Prostate gland (tissue), 2 donors: ENCODE results near the gene AFF4. TPM values are rescaled to one million over a fixed set of nuclear protein-coding genes. Genes with fewer than 3 reads are reported as not detected.

ENCODE experiments used
- DNase-seq: peaks from one replicate; pipeline ENCODE4 v3.0.0-alpha.2; 2019; ENCODE audit warnings: low spot score
- H3K27ac ChIP-seq, 2 donors: fragments of 200-600 bp; sonication (generic); 2 replicates each; pipeline ENCODE4 v1.5.1; 2017 to 2019
- H3K27me3 ChIP-seq: fragments of 200-600 bp; sonication (generic); replicated peaks from 2 replicates; pipeline ENCODE4 v1.5.1; 2019; ENCODE audit not compliant: insufficient read depth
- H3K36me3 ChIP-seq, 2 donors: fragments of 200-600 bp; sonication (generic); 1 replicate in 1 of 2; 2 replicates in 1 of 2; pipeline versions ENCODE4 v1.5.1 to v1.8.1; 2017 to 2019
- H3K4me1 ChIP-seq: fragments of 200-600 bp; sonication (generic); replicated peaks from 2 replicates; pipeline ENCODE4 v1.5.1; 2019
- H3K4me3 ChIP-seq, 2 donors: fragments of 200-600 bp; sonication (generic); 2 replicates each; pipeline ENCODE4 v1.5.1; 2017 to 2019
- H3K9me3 ChIP-seq: fragments of 200-600 bp; sonication (generic); 2 replicates; pipeline ENCODE4 v1.5.1; 2017
- POLR2A ChIP-seq: fragments of 450-650 bp; IDR thresholded peaks from one replicate; pipeline ENCODE4 v1.6.1; 2016; ENCODE audit warnings: antibody characterized with exemption, mild to moderate bottlenecking
- POLR2AphosphoS5 ChIP-seq: sonication (generic); formaldehyde crosslinking; IDR thresholded peaks from one replicate; pipeline ENCODE4 v1.6.1; 2017; ENCODE audit warnings: antibody characterized with exemption
- WGBS: methylation state at CpG from one replicate; pipeline ENCODE4 v1.1.5; 2018; 5-methylcytosine and 5-hydroxymethylcytosine counted together
- intact Hi-C: fragments of 100-400 bp; cut with DNase I; formaldehyde crosslinking; loops from one replicate; pipeline ENCODE4 v1.14.2; 2022
- total RNA-seq, 2 donors: library from RNA; depleted of rRNA; stranded (reverse); fragments of >200 nt; gene quantifications; one replicate each; pipeline ENCODE4 v1.1.0, GENCODE V29; 2016
- TF ChIP-seq, protein P1 (sequence below), 4 experiments: fragments of 200-600 bp in 2 of 4; fragments of 450-650 bp in 2 of 4; sonication (generic) in 2 of 4; IDR thresholded peaks; 1 replicate in 3 of 4; 2 replicates in 1 of 4; pipeline ENCODE4 v1.5.1; 2016 to 2019; ENCODE audit warnings: antibody characterized with exemption in 4 of 4, mild to moderate bottlenecking in 2 of 4, moderate library complexity in 2 of 4

The AFF4 gene
- total RNA-seq, 2 donors from 2014 or later, result 57.2 to 105 TPM

DNA sequence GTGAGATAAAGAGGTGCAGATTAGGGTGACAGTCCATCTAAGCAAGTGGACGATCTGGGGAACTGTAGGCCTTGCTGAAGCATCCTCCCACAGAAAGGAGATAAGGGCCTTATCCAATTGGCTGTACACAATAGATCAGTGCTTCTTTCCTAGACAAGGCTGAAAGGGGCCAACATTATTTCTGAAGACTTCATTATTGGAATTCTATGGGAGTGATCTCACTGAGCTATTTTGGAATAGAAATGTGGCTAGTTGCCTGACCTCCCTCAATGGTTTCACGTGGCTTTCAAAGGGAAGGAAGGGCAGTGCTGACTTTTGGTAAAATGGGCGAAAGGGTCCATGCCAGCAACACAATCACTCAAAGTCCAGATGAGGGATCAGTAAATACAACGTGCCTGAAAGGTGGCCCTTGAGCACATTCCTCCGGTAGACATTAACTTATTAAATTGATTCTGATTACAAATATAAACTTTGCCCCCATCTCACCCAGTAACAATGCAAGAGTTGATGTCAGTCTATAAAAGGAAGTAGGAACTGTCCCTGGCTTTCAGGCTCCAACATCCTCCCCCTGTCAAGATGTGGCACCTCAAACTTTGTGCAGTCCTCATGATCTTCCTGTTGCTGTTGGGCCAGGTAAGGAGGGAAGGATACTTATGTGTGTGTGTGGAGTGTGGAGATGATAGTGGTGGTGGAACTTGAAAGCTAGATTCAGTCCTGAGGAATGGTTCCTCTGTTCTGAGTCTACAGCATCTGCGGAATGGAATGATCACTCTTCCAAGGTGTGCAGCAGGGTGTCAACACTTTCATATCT, 90.1 kb downstream of the AFF4 start, which contains the start of gene LEAP2:
Gene LEAP2 (plus strand): TSS at position 550 of the 811 bp plus-strand sequence. CDS start 27 bp downstream, at position 577.
- 76% methylated on average over 6 of the region's 6 CpGs for WGBS
- intact Hi-C loops, result no loop called here
- TF ChIP-seq POLR2AphosphoS5 (no peak), POLR2A (no peak)
- TF ChIP-seq, protein P1, sequence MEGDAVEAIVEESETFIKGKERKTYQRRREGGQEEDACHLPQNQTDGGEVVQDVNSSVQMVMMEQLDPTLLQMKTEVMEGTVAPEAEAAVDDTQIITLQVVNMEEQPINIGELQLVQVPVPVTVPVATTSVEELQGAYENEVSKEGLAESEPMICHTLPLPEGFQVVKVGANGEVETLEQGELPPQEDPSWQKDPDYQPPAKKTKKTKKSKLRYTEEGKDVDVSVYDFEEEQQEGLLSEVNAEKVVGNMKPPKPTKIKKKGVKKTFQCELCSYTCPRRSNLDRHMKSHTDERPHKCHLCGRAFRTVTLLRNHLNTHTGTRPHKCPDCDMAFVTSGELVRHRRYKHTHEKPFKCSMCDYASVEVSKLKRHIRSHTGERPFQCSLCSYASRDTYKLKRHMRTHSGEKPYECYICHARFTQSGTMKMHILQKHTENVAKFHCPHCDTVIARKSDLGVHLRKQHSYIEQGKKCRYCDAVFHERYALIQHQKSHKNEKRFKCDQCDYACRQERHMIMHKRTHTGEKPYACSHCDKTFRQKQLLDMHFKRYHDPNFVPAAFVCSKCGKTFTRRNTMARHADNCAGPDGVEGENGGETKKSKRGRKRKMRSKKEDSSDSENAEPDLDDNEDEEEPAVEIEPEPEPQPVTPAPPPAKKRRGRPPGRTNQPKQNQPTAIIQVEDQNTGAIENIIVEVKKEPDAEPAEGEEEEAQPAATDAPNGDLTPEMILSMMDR (IDR thresholded peaks at IDR 0.05), result no peak
- Histone ChIP-seq H3K4me3 (no peak within 1 kb of the TSS), H3K4me1 (no peaks in the 10 kb centered on the region), H3K9me3 (no peaks in the 10 kb centered on the region), H3K36me3 (peaks cover 0 to 6% of the 10 kb centered on the region in 2 donors), H3K27ac (no peak within 1 kb of the TSS), H3K27me3 (no peaks in the 10 kb centered on the region)
- DNase-seq, result no peak

DNA sequence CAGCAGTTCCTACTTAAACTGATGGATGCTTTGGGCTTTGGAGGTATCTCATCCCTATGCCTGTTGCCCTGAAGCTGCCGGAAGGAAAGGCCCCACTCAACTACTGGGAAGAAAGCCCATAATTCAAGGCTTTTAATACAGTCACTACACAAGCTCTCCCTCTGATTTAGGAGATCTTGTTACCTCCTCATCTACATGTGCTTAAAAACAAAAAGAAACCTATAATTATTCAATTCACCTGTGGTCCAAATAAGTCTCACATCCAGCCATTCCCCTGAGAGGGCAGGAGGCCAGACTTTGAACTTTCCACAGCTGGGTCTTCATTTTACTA, 90.7 kb downstream of the AFF4 start:
- Histone ChIP-seq H3K27me3 (no peaks in the 10 kb centered on the region), H3K36me3 (peaks cover 0 to 10% of the 10 kb centered on the region in 2 donors), H3K4me3 (no peak overlapping the region), H3K4me1 (peaks cover 1% of the 10 kb centered on the region), H3K27ac (no peak overlapping the region), H3K9me3 (no peaks in the 10 kb centered on the region)
- intact Hi-C loops, result no loop called here
- no peak for TF ChIP-seq POLR2AphosphoS5
- TF ChIP-seq, protein P1 (IDR thresholded peaks at IDR 0.05), result no peak
- no peak for TF ChIP-seq POLR2A
- DNase-seq, result no peak
- WGBS, result 87% methylated on average over 1 of the region's 1 CpG

DNA sequence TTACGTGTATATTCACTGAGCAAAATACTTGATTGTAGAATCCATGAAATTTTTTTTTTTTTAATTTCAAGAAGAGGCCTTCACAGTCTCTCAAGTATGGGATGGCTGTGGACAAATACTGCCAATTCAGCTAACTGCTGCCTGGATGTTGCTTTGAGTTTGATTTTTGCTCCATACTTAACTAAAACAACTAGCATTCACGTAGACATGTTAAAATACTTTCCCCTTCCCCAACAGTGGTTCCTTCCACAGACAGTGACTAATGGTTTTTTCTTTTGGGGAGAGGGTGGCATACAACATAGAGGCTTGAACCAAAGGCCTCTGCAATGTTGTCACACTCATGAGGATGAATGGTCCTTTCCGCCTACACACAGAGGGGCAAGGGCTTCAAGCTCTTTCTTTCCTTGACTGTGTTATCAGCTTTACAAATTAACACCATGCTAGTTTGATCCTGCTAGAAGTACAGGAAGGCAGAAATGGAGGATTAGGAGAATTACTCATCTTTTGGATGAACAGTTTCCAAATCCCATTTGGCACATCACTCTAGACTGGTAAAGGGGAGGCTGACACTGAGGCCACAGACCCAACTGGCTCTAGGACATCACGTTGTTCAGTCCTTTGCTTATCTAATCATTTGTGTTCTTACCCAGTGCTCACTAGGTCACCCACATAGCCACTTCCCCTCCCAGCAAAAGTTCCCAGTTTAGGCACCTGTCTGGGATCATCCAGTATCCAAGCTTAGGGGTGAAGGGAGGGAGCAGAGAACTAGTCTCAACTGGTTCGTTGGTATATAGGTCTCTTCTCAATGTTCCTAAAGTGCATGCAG, 91.8 kb downstream of the AFF4 start:
- 87% methylated on average over 5 of the region's 5 CpGs for WGBS
- no peaks in the 10 kb centered on the region for H3K9me3 ChIP-seq
- peaks cover 0 to 10% of the 10 kb centered on the region in 2 donors for H3K36me3 ChIP-seq
- H3K4me1 ChIP-seq, result peaks cover 5% of the 10 kb centered on the region
- intact Hi-C loops, result no loop called here
- TF ChIP-seq, protein P1 (IDR thresholded peaks at IDR 0.05), result no peak
- TF ChIP-seq POLR2A (no peak), POLR2AphosphoS5 (no peak)
- H3K27ac ChIP-seq, result no peak overlapping the region
- no peak for DNase-seq
- H3K27me3 ChIP-seq, result no peaks in the 10 kb centered on the region
- no peak overlapping the region for H3K4me3 ChIP-seq

GRCh38 chr5:132870801-132871200, 92.6 kb downstream of the AFF4 start:
- 41% methylated on average over 2 of the region's 2 CpGs for WGBS
- intact Hi-C loops, result no loop called here
- TF ChIP-seq POLR2AphosphoS5 (no peak), POLR2A (no peak)
- TF ChIP-seq, protein P1 (IDR thresholded peaks at IDR 0.05), result no peak
- no peaks in the 10 kb centered on the region for H3K27me3 ChIP-seq
- DNase-seq, result no peak
- no peaks in the 10 kb centered on the region for H3K9me3 ChIP-seq
- no peak overlapping the region for H3K27ac ChIP-seq
- peaks cover 0 to 10% of the 10 kb centered on the region in 2 donors for H3K36me3 ChIP-seq
- H3K4me3 ChIP-seq, result no peak overlapping the region
- H3K4me1 ChIP-seq, result peaks cover 5% of the 10 kb centered on the region
